ENCODE results near the gene NUP210.
"Not testable (repeated sequence)": the region's sequence is repeated elsewhere in the genome, so short reads cannot be mapped to it uniquely, and the experiment has no call there.

NUP210 gene

GRCh38 chr3:13420045-13420830 is at the start of gene NUP210:
TSS of gene NUP210 (minus strand) at chr3:13420322. CDS start at chr3:13420226, 96 bp downstream.
- peak; percentile 68 to 85 for DNase-seq

DNA sequence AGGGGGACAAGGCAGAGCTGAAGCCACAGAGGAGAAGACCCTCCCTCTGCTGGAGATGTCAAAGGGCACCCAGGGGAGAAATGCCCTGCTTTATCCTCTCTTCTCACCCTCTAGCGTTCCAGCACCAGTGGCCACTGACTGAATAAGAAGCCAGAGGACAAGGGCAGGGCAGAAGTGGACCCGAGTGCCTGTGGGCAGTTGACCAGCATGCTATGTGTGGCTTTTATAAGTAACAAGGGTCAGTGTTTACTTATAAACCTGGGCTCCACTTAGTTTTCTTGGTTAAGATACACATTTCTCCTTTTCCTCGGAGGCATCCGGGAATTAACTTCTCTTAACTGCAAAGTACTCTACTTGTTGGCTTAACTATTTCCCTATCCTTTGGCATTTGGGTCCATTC is 46.7 kb upstream of the NUP210 start:
- no peak for DNase-seq

GRCh38 chr3:13465236-13465873 is 45.2 kb upstream of the NUP210 start:
- DNase-seq, result no peak

- DNase-seq, result no peak
Observed at GRCh38 chr3:13463618-13464400, 43.7 kb upstream of the NUP210 start.

DNA sequence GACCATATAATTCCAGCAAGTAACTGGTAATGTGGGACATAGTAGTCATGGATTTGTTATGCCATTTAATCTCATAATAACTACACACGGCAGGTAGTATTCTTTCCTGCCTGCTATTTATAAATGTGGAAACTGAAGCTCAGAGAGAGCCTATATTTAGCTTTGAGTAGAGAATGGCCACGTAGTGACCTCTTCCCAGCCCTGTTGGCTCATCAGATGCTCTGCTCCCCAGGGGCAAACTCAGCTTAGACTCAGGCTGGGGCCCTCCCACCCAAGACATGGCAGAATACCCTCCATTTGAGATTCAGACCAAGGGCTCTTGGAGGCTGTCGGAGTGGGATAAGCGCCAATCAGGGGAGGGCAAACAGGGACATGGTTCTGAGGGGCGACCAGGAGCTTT is 42.7 kb upstream of the NUP210 start:
- DNase-seq, result no peak

GRCh38 chr3:13462125-13462629 is 42.1 kb upstream of the NUP210 start:
- no peak for DNase-seq

GRCh38 chr3:13461169-13462124 is 41.3 kb upstream of the NUP210 start:
- DNase-seq, result peak; percentile 79 to 83

- DNase-seq, result no peak
Observed at GRCh38 chr3:13460341-13460736, 40.2 kb upstream of the NUP210 start.

DNA sequence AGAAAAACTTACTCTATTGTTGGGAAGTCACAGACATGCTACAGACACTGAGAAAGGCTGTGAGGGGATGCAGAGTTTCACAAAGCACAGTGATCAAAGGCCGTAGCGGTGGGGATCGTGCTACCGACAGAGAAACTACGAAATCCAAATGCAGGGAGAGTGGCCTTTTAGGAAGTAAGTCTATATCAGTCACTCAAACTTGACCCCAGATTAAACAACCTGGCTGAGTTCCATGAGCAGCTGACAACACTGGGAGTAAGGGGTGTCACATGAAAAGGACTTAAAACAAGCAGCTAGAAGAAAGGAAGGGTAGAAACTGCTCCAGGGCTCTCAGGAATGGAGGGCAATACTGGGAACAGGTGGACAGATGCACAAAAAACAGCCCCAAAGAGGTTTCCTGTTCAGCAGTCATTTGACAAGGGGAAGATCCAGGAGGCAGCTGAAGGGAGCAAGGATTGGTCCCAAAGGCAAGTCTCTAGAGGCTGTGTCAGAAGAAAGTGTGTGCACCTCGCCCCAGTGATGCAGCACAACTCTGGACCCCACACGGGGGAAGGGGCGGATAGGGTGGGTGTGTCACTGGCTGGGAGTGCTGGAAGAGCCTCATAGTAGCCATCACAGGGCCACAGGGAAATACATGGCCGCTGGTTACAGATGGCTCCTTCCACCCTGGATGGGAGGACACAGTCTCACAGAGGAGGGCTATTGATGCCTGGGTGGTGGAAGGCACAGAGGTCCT is 39.7 kb upstream of the NUP210 start:
- DNase-seq, result no peak

GRCh38 chr3:13457593-13457992 is 37.5 kb upstream of the NUP210 start:
- DNase-seq, result no peak

DNA sequence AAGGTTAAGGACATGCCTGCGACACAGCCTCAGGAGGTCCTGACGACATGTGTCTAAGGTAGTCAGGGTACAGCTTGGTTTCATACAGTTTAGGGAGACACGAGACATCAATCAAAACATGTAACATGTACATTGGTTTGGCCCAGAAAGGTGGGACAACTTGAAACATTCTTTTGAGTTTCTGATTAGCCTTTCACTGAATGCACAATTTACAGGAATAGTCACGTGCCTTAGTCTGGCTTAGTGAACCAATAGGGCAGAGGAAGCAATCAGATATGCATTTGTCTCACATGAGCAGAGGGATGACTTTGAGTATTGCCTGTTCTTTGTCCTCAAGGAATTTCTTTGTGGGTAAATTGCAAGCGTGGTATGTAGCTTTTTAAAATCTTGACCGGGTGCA is 35.5 kb upstream of the NUP210 start:
- no peak for DNase-seq

DNA sequence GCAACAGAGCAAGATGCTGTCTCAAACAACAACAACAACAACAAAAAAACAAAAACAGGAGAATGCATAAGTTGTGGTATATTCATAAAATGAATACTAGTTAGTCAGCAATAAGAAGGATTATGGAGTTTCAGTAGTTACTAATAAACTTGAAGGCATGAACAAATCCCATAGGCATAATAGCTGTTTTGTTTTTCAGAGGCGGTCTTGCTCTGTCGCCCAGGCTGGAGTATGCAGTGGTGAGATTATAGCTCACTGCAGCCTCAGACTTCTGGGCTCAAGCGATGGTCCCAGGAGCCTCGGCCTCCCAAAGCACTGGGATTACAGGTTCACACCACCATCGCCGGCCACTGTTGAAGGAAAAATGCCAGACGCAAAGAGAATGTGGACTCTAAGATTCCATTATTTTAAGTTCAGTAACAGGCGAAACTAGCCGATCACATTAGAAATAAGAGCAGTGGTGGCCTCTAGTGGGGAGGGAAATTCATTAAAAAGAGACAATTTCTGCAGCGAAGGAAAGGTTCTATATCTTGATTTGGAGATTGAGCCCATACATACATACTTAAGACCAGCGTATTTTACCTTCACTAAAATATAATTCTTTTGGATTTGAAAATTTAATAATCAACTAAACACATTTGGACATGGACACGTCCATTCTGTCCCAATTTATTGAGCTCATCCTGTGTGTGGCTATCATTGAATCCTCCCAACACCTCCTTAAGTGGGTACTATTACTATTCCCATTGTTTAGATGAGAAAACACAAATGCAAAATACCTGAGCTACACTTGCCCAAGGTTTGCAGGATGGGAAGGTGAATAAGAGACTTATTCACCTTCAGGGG is 32.6 kb upstream of the NUP210 start:
- DNase-seq, result peak; percentile 24 to 51

- DNase-seq, result peak; percentile 38 to 54
Observed at GRCh38 chr3:13451301-13451673, 31.2 kb upstream of the NUP210 start.

DNA sequence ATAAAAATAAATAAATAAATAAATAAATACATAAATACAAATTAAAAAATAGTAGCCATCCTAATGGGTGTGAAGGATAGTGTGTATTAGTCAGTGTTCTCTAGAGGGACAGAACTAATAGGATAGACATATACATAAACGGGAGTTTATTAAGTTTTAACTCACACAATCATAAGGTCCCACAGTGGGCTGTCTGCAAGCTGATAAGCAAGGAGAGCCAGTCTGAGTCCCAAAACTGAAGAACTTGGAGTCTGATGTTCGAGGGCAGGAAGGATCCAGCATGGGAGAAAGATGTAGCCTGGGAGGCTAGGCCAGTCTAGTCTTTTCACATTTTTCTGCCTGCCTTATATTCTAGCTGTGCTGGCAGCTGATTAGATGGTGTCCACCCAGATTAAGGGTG is 22.8 kb upstream of the NUP210 start:
- DNase-seq, result not testable (repeated sequence)

GRCh38 chr3:13440204-13440817 is 20.2 kb upstream of the NUP210 start:
- no peak for DNase-seq

DNA sequence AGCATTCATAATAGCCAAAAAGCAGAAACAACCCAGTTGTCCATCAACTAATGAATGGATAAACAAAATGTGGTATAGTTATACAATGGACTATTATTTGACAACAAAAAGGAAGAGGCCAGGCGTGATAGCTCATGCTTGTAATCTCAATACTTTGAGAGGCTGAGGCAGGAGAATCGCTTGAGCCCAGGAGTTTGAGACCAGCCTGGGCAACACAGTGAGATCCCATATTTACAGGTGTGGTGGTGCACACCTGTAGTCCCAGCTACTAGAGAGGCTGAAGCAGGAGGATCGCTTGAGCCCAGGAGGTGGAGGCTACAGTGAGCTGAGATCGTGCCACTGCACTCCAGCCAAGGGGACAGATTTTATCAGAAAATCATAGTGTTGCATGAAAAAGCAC is 16.1 kb upstream of the NUP210 start:
- not testable (repeated sequence) for DNase-seq

GRCh38 chr3:13433912-13434311 is 13.8 kb upstream of the NUP210 start:
- no peak for DNase-seq

DNA sequence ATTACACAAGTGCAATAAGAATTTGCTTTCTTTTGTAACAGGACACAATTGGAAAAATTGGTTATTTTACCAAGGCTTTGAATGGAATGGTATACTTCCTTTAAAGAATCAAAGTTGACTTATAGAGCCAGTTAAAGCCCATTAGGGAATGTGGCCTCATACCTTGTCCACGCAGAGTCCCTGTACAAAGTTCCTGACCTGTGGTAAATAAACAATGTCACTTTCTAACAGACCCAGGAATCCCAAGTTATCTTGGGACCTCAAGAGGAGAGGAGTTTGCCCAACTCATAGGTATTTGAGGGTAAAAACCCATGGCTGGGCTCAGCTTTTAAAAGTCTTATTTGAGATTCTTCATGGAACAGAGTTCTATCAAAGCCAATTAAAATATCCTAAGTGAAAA is 12.0 kb upstream of the NUP210 start:
- DNase-seq, result no peak

DNA sequence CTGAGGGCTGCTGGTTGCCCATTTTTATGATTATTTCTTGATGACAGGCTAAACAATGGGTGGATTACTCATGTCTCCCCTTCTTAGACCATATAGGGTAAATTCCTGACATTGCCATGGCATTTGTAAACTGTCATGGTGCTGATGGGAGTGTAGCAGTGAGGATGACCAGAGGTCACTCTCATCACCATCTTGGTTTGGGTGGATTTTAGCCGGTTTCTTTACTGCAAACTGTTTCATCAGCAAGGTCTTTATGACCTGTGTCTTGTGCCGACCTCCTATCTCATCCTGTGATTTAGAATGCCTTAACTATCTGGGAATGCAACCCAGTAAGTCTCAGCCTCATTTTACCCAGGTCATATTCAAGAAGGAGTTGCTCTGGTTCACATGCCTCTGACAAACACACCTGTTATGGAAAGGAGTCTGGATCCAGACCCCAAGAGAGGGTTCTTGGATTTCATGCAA is 10.3 kb upstream of the NUP210 start:
- not testable (repeated sequence) for DNase-seq
